ENCODE results near the gene SKIC2. TPM values are rescaled to one million over a fixed set of nuclear protein-coding genes. Genes with fewer than 3 reads are reported as not detected.

SKIC2 gene
- total and polyA plus RNA-seq, 2 of the 4 experiments (the other 2 are of a cell fraction): 30.6 to 46.0 TPM

DNA sequence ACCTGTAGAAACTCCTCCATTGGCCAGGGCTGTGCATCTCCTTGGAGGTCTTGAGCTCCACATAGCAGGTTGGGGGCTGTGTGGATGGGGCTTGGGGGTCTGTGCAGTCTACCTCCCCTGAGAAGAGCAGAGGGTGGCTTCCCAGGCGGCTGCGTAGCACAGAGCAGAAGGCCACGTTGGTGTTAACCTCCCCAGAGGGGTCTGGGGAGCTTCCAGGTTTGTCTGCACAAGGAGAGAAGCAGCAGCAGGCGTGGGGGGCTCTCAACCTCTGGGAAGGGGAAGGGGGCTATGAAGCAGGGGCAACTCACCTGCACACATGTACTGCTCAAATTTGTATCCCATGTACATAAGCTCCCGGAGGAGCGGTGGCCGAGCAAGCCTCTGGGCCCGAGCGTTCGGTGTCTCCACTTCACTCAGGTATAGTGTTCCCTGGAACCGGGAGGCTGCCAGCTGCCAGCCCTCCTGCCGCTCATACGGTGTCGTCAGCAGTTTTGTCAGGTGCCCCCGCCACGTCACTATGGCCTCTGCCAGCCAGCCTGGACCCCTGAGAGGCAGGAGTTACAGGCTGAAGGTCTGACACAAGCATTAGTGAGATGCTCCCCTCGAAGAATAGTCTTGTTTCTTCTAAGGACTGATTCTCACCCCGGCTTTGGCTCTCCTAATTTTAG lies 11.8 kb downstream of the SKIC2 start (continued):
- TF ChIP-seq, protein P1, sequence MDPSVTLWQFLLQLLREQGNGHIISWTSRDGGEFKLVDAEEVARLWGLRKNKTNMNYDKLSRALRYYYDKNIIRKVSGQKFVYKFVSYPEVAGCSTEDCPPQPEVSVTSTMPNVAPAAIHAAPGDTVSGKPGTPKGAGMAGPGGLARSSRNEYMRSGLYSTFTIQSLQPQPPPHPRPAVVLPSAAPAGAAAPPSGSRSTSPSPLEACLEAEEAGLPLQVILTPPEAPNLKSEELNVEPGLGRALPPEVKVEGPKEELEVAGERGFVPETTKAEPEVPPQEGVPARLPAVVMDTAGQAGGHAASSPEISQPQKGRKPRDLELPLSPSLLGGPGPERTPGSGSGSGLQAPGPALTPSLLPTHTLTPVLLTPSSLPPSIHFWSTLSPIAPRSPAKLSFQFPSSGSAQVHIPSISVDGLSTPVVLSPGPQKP (IDR thresholded peaks at IDR 0.05; ENCODE audit: borderline replicate concordance, low read depth, low read length): no peak
- no peak for TF ChIP-seq POLR2A (IDR thresholded peaks at IDR 0.05; ENCODE audit: low read depth, low read length)
